Measurements from ENCODE around the gene RUNX1. TPM values are rescaled to one million over a fixed set of nuclear protein-coding genes. Genes with fewer than 3 reads are reported as not detected.

Gene RUNX1
- total and polyA plus RNA-seq, 10 of the 15 experiments (the other 5 are each of a cell fraction or from before 2014, with no cell fraction given), result 0.90 to 15.2 (median 4.1) TPM

DNA sequence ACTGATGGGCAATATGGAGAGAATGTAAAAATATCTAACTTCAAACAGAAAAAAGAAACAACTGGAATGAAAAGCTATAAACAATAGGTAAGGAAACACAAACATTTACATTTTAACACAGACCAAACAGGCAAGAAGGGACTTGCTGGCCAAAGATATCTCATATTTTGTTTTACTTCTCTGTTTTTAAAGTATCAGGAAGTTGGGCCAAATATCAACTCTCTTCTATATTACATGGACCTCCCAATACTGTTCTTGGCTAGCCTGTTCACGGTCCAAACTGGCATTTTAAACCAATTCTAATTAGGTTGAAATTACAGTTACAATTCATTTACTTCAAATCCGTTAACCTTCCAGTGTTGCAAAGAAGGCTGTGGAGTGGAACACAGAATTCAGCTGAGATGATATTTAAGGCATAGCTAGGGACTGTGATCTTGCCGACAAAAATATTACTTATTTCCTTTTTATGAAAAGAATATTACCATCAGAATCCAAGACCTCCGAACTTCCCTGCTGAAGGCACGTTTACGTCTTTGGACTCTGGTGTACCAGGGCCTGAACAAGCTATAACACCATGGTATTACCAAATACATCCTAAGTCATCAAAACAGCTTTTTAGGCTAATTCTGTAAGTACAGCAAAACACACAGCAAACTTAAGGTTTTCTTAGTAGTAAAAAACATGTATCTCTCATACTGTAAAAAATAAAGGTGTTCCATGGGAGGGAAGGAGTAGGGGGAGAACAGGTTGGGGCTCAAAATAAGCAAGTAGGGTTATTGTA lies 165.4 kb downstream of the RUNX1 start:
- Histone ChIP-seq H4K20me1 (ENCODE audit: control insufficient read depth, insufficient read depth) (no peaks in the 10 kb centered on the region), H3K36me3 (ENCODE audit: control insufficient read depth in 2 of 2, insufficient read depth in 2 of 2, low read length in 1 of 2) (0 out of 4 replicates have a peak, but pooled peaks cover 0 to 2% of the 10 kb centered on the region in 2 experiments), H3K4me1 (ENCODE audit: control insufficient read depth, insufficient read depth, low read length) (peaks cover 11% of the 10 kb centered on the region), H3K4me2 (ENCODE audit: control insufficient read depth, insufficient read depth) (peak overlapping the region; percentile 61), H3K27me3 (replicated peaks in 1 of 2; ENCODE audit: control insufficient read depth in 2 of 2, insufficient read depth in 2 of 2, low read length in 1 of 2) (no peaks in the 10 kb centered on the region; a peak in 1 of 4 replicates), H2AFZ (ENCODE audit: control insufficient read depth, low read depth, low read length) (no peak overlapping the region), H3K9ac (ENCODE audit: control insufficient read depth, insufficient read depth, low read length) (no peak overlapping the region), H3K79me2 (ENCODE audit: control insufficient read depth, insufficient read depth, low read length) (no peaks in the 10 kb centered on the region; the same call in none of the 2 replicates), H3K4me3 (peak overlapping the region; percentile 39; the same call in 1 of the 2 replicates), H3K9me3 (replicated peaks; ENCODE audit: control insufficient read depth, insufficient read depth, low read length) (no peaks in the 10 kb centered on the region), H3K27ac (ENCODE audit: control insufficient read depth, insufficient read depth) (no peak overlapping the region; the same call in 1 of the 2 replicates)
- SMC1A ChIA-PET (ENCODE audit: uncharacterized antibody, unreplicated experiment), result interaction anchor here (1.1 to 1.8 kb wide), 9 partner anchors 9 to 191 kb away, joined by 3 to 8 read pairs (median 4); no protein-coding TSS in a partner anchor
- in situ Hi-C loops (cut with MboI) (no loop called here), intact Hi-C loops (cut with micrococcal nuclease; ENCODE audit: unreplicated experiment) (loop anchor here (10.0 kb wide), 1 partner anchor 1141 kb away; no protein-coding TSS in a partner anchor)
- 86% methylated on average over 6 of the region's 6 CpGs for WGBS (ENCODE audit: insufficient coverage, insufficient replicate concordance, low lambda C conversion rate, missing lambda C conversion rate)
- POLR2A ChIA-PET, result no interaction called here
- RAD21 ChIA-PET (ENCODE audit: unreplicated experiment), result interaction anchor here (1.1 to 2.0 kb wide), 2 partner anchors 76 to 138 kb away, joined by 3 to 4 read pairs; no protein-coding TSS in a partner anchor
- DNase-seq (ENCODE audit: low read depth, low spot score) (no peak), FAIRE-seq (no peak), ATAC-seq (no peak)
- TF ChIP-seq NFXL1 (IDR thresholded peaks at IDR 0.05; ENCODE audit: borderline replicate concordance), result no peak
- no peak for TF ChIP-seq BRCA1 (IDR thresholded peaks at IDR 0.05; ENCODE audit: low read depth, low read length)
- no peak for TF ChIP-seq CEBPB (IDR thresholded peaks at IDR 0.05; ENCODE audit: borderline replicate concordance in 1 of 2, low read depth in 2 of 2, low read length in 2 of 2)
- TF ChIP-seq, protein P1, sequence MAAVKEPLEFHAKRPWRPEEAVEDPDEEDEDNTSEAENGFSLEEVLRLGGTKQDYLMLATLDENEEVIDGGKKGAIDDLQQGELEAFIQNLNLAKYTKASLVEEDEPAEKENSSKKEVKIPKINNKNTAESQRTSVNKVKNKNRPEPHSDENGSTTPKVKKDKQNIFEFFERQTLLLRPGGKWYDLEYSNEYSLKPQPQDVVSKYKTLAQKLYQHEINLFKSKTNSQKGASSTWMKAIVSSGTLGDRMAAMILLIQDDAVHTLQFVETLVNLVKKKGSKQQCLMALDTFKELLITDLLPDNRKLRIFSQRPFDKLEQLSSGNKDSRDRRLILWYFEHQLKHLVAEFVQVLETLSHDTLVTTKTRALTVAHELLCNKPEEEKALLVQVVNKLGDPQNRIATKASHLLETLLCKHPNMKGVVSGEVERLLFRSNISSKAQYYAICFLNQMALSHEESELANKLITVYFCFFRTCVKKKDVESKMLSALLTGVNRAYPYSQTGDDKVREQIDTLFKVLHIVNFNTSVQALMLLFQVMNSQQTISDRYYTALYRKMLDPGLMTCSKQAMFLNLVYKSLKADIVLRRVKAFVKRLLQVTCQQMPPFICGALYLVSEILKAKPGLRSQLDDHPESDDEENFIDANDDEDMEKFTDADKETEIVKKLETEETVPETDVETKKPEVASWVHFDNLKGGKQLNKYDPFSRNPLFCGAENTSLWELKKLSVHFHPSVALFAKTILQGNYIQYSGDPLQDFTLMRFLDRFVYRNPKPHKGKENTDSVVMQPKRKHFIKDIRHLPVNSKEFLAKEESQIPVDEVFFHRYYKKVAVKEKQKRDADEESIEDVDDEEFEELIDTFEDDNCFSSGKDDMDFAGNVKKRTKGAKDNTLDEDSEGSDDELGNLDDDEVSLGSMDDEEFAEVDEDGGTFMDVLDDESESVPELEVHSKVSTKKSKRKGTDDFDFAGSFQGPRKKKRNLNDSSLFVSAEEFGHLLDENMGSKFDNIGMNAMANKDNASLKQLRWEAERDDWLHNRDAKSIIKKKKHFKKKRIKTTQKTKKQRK (IDR thresholded peaks at IDR 0.05; ENCODE audit: low read depth, low read length), result no peak
- no peak for TF ChIP-seq EED (IDR thresholded peaks at IDR 0.05; ENCODE audit: low read depth)
- TF ChIP-seq HDGF (IDR thresholded peaks at IDR 0.05), result no peak
- TF ChIP-seq FOXM1 (IDR thresholded peaks at IDR 0.05; ENCODE audit: low read depth, low read length), result no peak
- TF ChIP-seq, protein P2, sequence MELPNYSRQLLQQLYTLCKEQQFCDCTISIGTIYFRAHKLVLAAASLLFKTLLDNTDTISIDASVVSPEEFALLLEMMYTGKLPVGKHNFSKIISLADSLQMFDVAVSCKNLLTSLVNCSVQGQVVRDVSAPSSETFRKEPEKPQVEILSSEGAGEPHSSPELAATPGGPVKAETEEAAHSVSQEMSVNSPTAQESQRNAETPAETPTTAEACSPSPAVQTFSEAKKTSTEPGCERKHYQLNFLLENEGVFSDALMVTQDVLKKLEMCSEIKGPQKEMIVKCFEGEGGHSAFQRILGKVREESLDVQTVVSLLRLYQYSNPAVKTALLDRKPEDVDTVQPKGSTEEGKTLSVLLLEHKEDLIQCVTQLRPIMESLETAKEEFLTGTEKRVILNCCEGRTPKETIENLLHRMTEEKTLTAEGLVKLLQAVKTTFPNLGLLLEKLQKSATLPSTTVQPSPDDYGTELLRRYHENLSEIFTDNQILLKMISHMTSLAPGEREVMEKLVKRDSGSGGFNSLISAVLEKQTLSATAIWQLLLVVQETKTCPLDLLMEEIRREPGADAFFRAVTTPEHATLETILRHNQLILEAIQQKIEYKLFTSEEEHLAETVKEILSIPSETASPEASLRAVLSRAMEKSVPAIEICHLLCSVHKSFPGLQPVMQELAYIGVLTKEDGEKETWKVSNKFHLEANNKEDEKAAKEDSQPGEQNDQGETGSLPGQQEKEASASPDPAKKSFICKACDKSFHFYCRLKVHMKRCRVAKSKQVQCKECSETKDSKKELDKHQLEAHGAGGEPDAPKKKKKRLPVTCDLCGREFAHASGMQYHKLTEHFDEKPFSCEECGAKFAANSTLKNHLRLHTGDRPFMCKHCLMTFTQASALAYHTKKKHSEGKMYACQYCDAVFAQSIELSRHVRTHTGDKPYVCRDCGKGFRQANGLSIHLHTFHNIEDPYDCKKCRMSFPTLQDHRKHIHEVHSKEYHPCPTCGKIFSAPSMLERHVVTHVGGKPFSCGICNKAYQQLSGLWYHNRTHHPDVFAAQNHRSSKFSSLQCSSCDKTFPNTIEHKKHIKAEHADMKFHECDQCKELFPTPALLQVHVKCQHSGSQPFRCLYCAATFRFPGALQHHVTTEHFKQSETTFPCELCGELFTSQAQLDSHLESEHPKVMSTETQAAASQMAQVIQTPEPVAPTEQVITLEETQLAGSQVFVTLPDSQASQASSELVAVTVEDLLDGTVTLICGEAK (IDR thresholded peaks at IDR 0.05; ENCODE audit: borderline replicate concordance), result no peak
- TF ChIP-seq ZNF274 (IDR thresholded peaks at IDR 0.05; ENCODE audit: insufficient read depth, insufficient read length), result no peak
- BruUV-seq (replicated peaks), result TSS peak; percentile 75
- CTCF ChIA-PET, result interaction anchor here (0.6 to 3.6 kb wide), 3 partner anchors 138 to 1238 kb away, joined by 3 to 8 read pairs (median 5); no protein-coding TSS in a partner anchor

Data from GM12878 (cell line).